K562 (cell line): ENCODE data around the gene MMP24. TPM values are rescaled to one million over a fixed set of nuclear protein-coding genes. Genes with fewer than 3 reads are reported as not detected.

Experiments
- MBD2 ChIP-seq: sonication (generic); IDR thresholded peaks from 2 replicates; pipeline ENCODE4 v1.6.1; 2016; ENCODE audit warnings: low read depth, borderline replicate concordance
- MECOM ChIP-seq: fragments of 250-450 bp; sonication (Bioruptor Pico); IDR thresholded peaks from 2 replicates; pipeline ENCODE4 v1.8.0; 2022; ENCODE audit warnings: inconsistent platforms
- MYC ChIP-seq, 2 experiments: fragments of 250-450 bp in 1 of 2; sonication (Bioruptor Pico) in 1 of 2; IDR thresholded peaks; 2 replicates each; pipeline versions ENCODE4 v1.5.1 to v1.6.1; 2012 to 2021; ENCODE audit warnings: low read depth in 2 of 2, borderline replicate concordance in 1 of 2, improper control_type of control experiment in 1 of 2, low read length in 1 of 2, mild to moderate bottlenecking in 1 of 2, moderate library complexity in 1 of 2
- NR2C1 ChIP-seq, 2 experiments: fragments of 450-650 bp; IDR thresholded peaks; 2 replicates each; pipeline ENCODE4 v1.6.1; 2017; ENCODE audit warnings: mild to moderate bottlenecking in 2 of 2, antibody characterized with exemption in 1 of 2, inconsistent platforms in 1 of 2, missing compliant biosample characterization in 1 of 2, missing genetic modification characterization in 1 of 2
- RFX7 ChIP-seq: fragments of 250-450 bp; sonication (Bioruptor Pico); IDR thresholded peaks from 2 replicates; pipeline ENCODE4 v1.5.1; 2021; ENCODE audit warnings: mild to moderate bottlenecking
- SMARCC2 ChIP-seq: fragments of 450-650 bp; IDR thresholded peaks from 2 replicates; pipeline ENCODE4 v1.6.1; 2017; ENCODE audit warnings: antibody characterized with exemption, moderate library complexity, mild to moderate bottlenecking, low read depth
- ZNF146 ChIP-seq: IDR thresholded peaks from one replicate; pipeline ENCODE4 v1.6.1; 2018; ENCODE audit warnings: missing compliant biosample characterization; ENCODE audit not compliant: unreplicated experiment
- ZNF324 ChIP-seq: fragments of 250-450 bp; sonication (Bioruptor Pico); IDR thresholded peaks from 2 replicates; pipeline ENCODE4 v1.4.0; 2020; ENCODE audit warnings: mild to moderate bottlenecking
- polyA plus RNA-seq, 8 experiments: library from polyadenylated mRNA; depleted of rRNA in 4 of 8; stranded (reverse) in 5 of 8; unstranded in 3 of 8; fragments of >200 nt; fragmentation: Nextera tagmentation in 2 of 8; fragmentation: Illumina TruSeq in 1 of 8; extraction: Ambion mirVana in 2 of 8; extraction: Trizol in 1 of 8; gene quantifications; 2 replicates each; pipeline versions ENCODE4 v1.2.1 to v1.2.3, GENCODE V29; 2011 to 2014; ENCODE audit warnings: inconsistent platforms in 1 of 8, missing spikeins in 1 of 8
- total RNA-seq, 7 experiments: library from RNA; depleted of rRNA in 6 of 7; stranded (reverse); fragments of >200 nt in 6 of 7; fragmentation: Illumina TruSeq in 2 of 7; extraction: Trizol in 2 of 7; gene quantifications; 2 replicates each; pipeline versions ENCODE4 v1.2.1 to v1.2.3, GENCODE V29; 2011 to 2021; ENCODE audit warnings: low replicate concordance in 1 of 7
- TF ChIP-seq, protein P1 (sequence below), 2 experiments: fragments of 450-650 bp in 1 of 2; sonication (generic) in 1 of 2; formaldehyde crosslinking in 1 of 2; IDR thresholded peaks; 2 replicates each; pipeline versions ENCODE4 v1.7.1 to v1.9.0; 2016 to 2022; ENCODE audit warnings: inconsistent platforms in 1 of 2, mild to moderate bottlenecking in 1 of 2, missing genetic modification reagents in 1 of 2
- TF ChIP-seq, protein P2 (sequence below): fragments of 450-650 bp; IDR thresholded peaks from 2 replicates; pipeline ENCODE4 v1.6.1; 2018; ENCODE audit not compliant: partially characterized antibody

MMP24 gene
- total and polyA plus RNA-seq, 9 of the 15 experiments (the other 6 are each of a cell fraction or from before 2014, with no cell fraction given) = 0.03 to 0.07 (median 0.03) TPM; not detected in 6

DNA sequence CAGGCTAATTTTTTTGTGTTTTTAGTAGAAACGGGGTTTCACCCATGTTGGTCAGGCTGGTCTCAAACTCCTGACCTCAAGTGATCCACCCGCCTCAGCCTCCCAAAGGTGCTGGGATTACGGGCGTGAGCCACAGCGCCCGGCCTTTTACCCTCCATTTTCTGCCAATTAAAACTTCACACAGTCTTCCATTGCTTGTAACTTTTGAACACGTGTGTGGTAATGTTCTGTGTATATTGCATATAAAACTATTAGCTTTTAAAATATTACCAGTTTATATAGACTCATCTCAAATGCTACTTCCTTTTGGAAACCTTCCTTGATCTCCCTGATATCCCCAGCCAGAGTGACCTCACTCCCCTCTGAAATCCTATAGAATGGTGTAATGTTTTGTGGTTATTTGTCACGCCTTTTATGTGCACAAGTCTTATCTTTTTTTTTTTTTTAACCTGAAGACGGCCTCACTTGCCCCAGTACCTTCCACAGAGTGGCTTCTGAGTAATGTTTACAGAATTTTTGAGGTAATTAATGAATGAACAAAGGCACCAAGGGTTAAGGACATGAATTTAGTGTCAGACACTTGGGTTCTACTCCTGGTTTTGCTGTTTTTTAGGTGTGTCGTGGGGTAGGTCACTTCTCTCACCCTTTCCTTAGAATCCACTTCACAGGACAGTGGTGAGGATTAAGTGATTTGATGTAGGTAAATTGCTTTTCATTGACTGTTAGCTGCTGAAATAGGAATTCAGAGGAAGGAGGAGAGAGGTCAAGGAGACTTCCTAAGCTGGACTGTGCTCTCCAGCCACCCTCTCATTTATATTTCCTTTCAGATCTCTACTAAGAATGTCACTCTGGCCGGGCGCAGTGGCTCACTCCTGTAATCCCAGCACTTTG is 11.2 kb upstream of the MMP24 start (continued):
- TF ChIP-seq, protein P1, sequence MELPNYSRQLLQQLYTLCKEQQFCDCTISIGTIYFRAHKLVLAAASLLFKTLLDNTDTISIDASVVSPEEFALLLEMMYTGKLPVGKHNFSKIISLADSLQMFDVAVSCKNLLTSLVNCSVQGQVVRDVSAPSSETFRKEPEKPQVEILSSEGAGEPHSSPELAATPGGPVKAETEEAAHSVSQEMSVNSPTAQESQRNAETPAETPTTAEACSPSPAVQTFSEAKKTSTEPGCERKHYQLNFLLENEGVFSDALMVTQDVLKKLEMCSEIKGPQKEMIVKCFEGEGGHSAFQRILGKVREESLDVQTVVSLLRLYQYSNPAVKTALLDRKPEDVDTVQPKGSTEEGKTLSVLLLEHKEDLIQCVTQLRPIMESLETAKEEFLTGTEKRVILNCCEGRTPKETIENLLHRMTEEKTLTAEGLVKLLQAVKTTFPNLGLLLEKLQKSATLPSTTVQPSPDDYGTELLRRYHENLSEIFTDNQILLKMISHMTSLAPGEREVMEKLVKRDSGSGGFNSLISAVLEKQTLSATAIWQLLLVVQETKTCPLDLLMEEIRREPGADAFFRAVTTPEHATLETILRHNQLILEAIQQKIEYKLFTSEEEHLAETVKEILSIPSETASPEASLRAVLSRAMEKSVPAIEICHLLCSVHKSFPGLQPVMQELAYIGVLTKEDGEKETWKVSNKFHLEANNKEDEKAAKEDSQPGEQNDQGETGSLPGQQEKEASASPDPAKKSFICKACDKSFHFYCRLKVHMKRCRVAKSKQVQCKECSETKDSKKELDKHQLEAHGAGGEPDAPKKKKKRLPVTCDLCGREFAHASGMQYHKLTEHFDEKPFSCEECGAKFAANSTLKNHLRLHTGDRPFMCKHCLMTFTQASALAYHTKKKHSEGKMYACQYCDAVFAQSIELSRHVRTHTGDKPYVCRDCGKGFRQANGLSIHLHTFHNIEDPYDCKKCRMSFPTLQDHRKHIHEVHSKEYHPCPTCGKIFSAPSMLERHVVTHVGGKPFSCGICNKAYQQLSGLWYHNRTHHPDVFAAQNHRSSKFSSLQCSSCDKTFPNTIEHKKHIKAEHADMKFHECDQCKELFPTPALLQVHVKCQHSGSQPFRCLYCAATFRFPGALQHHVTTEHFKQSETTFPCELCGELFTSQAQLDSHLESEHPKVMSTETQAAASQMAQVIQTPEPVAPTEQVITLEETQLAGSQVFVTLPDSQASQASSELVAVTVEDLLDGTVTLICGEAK (IDR thresholded peaks at IDR 0.05) = no peak
- TF ChIP-seq, protein P1 (CRISPR knock-in tag; IDR thresholded peaks at IDR 0.05) = no peak
- TF ChIP-seq ZNF146 (CRISPR knock-in tag) = no peak
- TF ChIP-seq SMARCC2 = peak; percentile 27; the same call in 1 of the 2 replicates
- no peak for TF ChIP-seq MECOM (CRISPR knock-in tag)
- TF ChIP-seq ZNF324 (CRISPR knock-in tag) = no peak
- TF ChIP-seq RFX7 (CRISPR knock-in tag) = no peak
- TF ChIP-seq NR2C1 (IDR thresholded peaks at IDR 0.05) = no peak
- TF ChIP-seq NR2C1 (tag; IDR thresholded peaks at IDR 0.05) = no peak
- no peak for TF ChIP-seq MYC (IDR thresholded peaks at IDR 0.05; ENCODE audit: low read depth, low read length)
- TF ChIP-seq MYC (CRISPR knock-in tag; IDR thresholded peaks at IDR 0.05; ENCODE audit: borderline replicate concordance, low read depth) = no peak
- TF ChIP-seq MBD2 = no peak
- TF ChIP-seq, protein P2, sequence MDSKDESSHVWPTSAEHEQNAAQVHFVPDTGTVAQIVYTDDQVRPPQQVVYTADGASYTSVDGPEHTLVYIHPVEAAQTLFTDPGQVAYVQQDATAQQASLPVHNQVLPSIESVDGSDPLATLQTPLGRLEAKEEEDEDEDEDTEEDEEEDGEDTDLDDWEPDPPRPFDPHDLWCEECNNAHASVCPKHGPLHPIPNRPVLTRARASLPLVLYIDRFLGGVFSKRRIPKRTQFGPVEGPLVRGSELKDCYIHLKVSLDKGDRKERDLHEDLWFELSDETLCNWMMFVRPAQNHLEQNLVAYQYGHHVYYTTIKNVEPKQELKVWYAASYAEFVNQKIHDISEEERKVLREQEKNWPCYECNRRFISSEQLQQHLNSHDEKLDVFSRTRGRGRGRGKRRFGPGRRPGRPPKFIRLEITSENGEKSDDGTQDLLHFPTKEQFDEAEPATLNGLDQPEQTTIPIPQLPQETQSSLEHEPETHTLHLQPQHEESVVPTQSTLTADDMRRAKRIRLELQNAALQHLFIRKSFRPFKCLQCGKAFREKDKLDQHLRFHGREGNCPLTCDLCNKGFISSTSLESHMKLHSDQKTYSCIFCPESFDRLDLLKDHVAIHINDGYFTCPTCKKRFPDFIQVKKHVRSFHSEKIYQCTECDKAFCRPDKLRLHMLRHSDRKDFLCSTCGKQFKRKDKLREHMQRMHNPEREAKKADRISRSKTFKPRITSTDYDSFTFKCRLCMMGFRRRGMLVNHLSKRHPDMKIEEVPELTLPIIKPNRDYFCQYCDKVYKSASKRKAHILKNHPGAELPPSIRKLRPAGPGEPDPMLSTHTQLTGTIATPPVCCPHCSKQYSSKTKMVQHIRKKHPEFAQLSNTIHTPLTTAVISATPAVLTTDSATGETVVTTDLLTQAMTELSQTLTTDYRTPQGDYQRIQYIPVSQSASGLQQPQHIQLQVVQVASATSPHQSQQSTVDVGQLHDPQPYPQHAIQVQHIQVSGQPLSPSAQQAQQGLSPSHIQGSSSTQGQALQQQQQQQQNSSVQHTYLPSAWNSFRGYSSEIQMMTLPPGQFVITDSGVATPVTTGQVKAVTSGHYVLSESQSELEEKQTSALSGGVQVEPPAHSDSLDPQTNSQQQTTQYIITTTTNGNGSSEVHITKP = no peak
